DMS114 treated with DMSO at 0.1 percent for 48 hours (cell line): ENCODE results near the gene MICALL1.

ENCODE experiments used
- DNase-seq: peaks from one replicate; lab custom pipeline; 2025; ENCODE audit not compliant: unreplicated experiment; lab: John Stamatoyannopoulos, UW

The MICALL1 gene

GRCh38 chr22:37905534-37906363 is at the start of gene MICALL1:
Gene MICALL1, plus strand, starts transcription at chr22:37906297. Its CDS starts 126 bp downstream, at chr22:37906423.
- DNase-seq, result no peak

GRCh38 chr22:37860796-37861421 is 45.2 kb upstream of the MICALL1 start:
- no peak for DNase-seq

GRCh38 chr22:37862570-37863325 is 43.3 kb upstream of the MICALL1 start:
- DNase-seq, result no peak

- no peak for DNase-seq
Observed at GRCh38 chr22:37865510-37865909, 40.6 kb upstream of the MICALL1 start.

GRCh38 chr22:37870273-37870672 is 35.8 kb upstream of the MICALL1 start:
- DNase-seq, result no peak

GRCh38 chr22:37880668-37881440 is 25.2 kb upstream of the MICALL1 start:
- no peak for DNase-seq

- no peak for DNase-seq
Observed at GRCh38 chr22:37884420-37884819, 21.7 kb upstream of the MICALL1 start.

GRCh38 chr22:37887584-37888378 is 18.3 kb upstream of the MICALL1 start:
- DNase-seq, result no peak

- DNase-seq, result no peak
Observed at GRCh38 chr22:37891926-37892325, 14.2 kb upstream of the MICALL1 start.

- no peak for DNase-seq
Observed at GRCh38 chr22:37892566-37893335, 13.3 kb upstream of the MICALL1 start.

- no peak for DNase-seq
Observed at GRCh38 chr22:37893583-37893983, 12.5 kb upstream of the MICALL1 start.

GRCh38 chr22:37894939-37895670 is 11.0 kb upstream of the MICALL1 start:
- DNase-seq, result no peak

GRCh38 chr22:37896181-37896592 is 9.9 kb upstream of the MICALL1 start:
- no peak for DNase-seq

- DNase-seq, result no peak
Observed at GRCh38 chr22:37896939-37897338, 9.2 kb upstream of the MICALL1 start.

- DNase-seq, result no peak
Observed at GRCh38 chr22:37897807-37898206, 8.3 kb upstream of the MICALL1 start.

- no peak for DNase-seq
Observed at GRCh38 chr22:37898441-37899181, 7.5 kb upstream of the MICALL1 start.

GRCh38 chr22:37904572-37905533 is 1.2 kb upstream of the MICALL1 start:
- DNase-seq, result no peak
